GM18519 (cell line): ENCODE results near the gene SLC8A1.
A peak's percentile ranks its signal among the peaks of the same experiment; 100 is the strongest.

Experiments used
- ATAC-seq: cut with Tn5 transposase; IDR thresholded peaks from one replicate; pipeline ENCODE4 v1.9.1; 2021; ENCODE audit warnings: mild to moderate bottlenecking, moderate library complexity; ENCODE audit not compliant: unreplicated experiment, low FRiP score

SLC8A1 gene

DNA sequence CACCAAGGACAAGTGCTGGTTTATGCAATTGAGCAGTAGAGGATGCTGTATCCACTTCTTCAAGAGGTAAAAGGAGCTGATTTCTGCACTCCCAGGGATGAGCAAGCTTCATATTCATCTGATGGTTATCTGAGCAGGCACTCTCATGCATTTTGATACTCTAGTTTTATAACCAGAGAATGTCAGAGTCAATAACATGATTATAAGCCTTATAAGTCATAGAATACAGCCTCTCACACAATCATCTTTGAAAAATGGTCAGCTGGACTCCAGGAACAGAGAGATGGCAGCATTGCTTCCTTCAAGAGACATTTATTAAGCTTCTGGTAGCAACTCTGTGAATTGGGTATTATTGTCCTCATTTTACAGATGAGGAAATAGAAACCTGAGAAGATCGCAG lies 167.1 kb downstream of the SLC8A1 start:
- no peak for ATAC-seq

DNA sequence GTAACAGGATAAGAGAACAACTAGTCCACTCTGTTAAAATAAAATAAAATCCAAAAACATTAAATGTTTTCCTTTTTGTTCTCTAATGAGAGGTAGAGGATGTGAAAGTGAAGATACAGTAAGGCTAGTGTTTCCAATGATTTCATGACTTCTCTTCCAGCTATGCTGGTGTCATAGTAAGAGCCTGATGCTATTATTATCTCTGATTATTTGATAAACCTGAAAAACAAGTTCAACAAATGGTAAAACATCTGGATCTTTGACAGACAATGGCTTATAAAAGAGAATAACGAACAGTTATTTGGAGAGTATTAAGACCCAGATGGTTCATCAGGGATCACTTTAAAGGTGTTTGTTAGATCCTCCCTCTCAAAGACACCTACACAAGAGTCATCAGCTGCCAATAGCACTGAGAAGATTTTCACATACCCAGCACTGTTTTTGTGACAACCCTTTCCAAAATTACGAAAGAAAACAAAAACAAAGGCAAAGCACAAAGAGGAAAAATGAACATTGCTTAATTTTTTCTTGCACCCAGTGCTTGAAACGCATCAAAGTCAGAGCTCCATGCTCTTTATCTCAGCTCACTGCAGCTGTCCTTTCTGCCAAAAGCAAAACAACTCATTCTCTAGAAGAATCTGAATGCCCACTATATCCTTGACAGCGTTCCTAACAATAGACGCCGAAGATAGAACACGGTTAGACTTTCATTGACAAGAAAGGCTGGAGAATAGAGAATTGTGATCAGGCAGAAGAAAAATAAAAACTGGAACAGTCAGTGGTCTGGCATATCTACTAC lies 168.6 kb downstream of the SLC8A1 start:
- ATAC-seq = peak; percentile 35

DNA sequence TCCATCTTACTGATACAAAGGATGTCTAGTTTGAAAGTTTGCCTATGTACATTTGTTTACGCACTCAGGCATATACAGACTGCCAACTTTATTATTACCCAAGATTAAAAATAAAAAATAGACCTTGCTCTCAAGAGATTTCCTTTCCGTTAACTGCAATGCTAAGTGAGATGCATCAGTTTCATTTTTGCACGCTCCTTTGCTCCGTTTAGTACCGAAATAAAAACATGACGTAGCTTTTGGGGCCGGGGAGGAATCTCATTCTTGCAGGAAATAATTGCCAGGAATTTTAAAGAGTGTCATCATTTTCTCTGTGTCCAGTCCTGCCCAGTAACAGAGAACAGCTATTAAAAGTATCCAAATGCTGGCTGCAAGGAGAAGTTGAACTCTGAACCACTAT lies 169.5 kb downstream of the SLC8A1 start:
- ATAC-seq = peak; percentile 33

DNA sequence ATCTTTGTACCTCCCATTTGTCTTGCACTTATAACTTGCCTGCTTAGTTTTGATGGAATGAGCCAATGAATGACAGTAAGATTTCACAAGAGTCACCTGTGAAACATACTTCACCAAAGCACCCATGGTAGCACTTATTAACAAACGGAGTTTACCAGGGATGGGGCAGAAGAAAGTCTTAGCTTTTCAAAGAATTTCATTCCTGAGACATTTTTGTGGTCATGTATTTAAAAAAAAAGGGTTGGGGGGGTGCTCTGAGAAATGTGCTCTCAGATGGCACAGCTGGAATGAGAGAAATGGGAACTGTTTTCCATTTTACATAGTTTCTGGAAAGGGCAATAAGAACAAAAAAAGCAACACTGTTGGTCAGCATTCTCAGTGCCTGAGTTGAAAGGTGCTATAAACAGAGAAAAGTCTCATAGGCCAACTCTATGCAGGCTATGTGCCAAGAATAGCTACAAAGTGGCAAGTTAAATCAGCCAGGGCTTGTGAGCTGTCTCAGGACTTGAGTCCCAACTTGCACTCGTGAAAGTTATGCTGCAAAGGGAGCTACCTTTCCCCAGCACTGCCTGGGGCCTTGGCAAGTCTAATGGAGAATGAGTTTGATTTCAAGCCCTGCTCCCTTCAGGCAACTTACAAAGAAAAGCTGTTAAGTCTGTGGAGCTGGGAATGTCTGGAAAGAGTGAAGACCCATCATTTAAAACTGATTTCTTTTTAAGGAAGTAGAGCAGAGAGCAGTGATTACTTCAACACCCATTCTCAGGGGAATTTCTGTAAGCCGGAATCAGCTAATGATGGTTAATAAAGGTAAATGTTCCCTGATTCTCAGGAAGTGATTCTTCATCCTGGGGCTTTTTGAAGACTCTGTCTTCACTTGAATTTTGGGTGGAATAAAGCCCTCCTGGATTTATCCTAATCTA lies 170.6 kb downstream of the SLC8A1 start:
- ATAC-seq = peak; percentile 64

DNA sequence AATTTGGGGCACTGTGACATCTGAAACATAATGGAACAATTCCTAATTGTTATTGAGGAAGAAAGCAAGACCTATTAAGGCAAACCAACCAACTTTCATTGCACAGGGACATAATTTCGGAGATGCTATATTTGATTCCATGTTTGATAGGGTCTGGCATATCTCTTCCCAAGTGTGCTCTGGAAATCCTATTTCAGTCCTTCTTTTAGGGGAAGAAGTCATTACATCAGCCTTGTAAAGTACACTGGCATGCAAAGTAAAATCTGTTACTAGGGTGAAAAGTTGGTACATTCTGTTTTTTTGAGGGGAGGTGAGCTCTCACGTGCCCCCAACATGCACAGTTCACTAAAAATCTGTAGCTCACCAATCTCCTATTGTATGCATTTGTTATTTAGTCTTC lies 172.4 kb downstream of the SLC8A1 start:
- no peak for ATAC-seq

DNA sequence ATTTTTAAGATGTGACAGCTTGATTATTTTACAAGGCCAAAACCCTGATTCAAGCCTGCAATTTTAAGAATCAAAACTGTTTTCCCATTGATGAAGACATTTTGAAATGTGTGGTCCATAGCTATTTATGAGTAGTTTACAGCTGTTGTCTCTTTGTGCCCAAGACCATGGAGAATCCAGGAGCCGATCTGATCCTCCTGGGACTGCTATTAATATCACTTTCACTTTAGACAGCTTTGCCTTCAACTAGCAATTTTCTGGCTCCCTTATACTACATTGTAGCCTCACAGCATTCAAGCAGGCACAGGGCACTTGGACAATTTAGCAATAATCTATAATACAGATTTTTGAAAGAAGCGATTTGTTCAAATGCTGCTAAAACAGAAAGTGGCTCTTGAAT lies 172.9 kb downstream of the SLC8A1 start:
- ATAC-seq = no peak

DNA sequence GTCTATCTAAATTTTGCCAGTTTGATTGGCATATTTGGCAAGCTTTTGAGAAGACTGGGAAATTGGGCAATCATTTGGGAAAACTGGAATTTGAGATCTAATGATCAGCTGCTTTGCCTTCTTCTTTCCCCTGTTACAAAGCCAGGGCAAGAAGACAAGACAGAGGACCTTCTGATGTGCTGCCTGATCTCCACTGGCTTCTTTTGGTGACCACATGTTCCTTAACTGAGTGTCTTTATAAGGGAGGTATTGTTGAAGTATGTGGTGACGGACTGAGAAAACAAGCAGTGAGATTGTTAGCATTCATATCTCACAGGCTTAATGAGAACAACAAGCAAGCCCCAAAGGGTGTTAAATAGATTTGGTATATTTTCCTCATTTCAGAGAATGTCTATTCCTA lies 175.8 kb downstream of the SLC8A1 start:
- ATAC-seq = no peak

DNA sequence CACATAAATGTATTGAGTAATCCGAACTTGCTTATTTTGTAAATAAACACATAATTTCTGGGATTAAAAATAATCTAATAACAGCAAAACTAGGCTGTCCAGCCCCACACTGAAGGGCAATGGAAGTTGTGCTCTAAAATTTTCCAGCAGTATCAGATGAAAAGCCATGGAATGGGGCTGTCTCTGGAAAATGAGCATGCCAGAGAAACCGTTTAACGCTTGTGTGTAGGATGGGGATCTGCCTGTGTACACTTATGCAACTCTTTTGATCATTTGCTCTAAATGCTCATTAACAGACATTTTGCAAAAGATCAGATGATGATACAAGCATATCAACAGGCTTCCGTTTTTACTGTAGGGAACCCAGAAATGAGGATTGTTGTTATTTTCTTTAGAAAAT lies 177.6 kb downstream of the SLC8A1 start:
- ATAC-seq = no peak

DNA sequence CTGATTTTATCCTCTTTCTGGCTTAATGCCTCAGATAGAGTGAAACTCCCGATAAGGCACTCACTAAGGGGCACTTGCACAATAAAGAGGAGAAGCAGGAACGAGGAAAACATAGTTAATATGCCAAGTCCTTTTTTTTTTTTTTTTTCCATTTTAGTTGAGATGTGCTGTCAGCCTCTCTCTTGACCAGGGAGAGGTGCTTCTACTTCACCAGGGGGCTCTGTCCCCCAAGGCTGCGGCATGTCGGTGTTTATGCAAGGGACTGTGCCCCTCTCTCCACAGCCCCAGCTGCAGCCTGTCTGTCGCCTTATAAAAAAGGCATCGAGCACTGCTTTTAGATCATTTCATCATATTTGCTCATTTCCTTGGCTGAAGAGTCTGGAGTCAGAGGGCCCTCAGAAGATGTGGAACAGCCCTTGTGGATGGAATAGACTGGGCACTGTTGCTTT lies 178.1 kb downstream of the SLC8A1 start:
- no peak for ATAC-seq

DNA sequence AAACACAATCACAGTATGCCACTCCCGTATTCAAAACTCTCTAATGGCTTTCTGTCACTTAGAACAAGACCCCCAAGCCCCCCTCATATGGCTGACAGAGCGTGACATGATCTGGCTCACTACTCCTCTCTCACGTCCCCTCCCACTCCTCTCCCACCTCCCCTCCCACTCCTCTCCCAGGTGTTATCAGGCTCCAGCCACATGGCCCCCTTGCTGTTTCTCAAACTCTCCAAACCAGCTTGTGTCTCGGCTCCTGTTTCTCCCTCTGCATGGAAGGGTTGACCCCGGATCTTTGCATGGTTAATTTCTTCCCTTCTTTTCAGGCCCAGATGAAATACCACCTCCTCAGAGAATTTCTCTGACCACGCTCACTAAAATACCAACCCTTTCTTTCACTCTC lies 180.8 kb downstream of the SLC8A1 start:
- no peak for ATAC-seq

DNA sequence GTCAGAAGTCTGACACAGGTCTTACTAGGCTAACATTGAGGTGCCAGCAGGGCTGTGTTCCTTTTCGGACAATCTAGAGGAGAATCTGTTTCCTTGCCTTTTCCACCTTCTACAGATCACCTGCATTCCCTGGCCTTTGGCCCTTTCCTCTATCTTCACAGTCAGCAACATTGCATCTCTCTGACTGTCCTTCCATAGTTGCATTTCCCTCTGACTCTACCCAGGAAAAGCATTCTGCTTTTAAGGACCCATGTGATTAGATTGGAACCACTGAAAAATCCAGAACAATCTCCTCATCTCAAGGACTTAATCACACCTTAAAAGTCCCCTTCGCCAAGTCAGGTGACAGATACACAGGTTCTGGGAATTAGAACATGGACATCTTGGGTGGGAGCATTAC lies 181.5 kb downstream of the SLC8A1 start:
- no peak for ATAC-seq

DNA sequence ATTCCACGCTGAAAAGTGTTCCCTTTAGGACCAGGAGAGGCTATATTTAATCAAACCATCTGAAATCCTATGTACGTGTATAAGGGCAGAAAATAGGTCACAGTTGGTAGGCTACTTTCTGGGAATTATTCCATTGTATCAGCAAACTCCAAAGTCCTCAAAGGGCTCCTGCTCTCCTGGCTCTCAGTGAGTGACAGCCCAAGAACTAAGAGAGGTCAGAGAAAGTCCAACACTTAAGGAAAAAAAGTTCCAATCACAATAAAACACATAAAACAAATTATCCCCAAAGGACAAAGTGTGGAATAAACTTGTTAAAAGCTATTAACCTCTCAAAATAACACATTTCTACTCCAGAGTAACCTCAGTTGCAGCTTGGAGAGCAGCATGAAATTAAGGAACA lies 183.3 kb downstream of the SLC8A1 start:
- no peak for ATAC-seq

DNA sequence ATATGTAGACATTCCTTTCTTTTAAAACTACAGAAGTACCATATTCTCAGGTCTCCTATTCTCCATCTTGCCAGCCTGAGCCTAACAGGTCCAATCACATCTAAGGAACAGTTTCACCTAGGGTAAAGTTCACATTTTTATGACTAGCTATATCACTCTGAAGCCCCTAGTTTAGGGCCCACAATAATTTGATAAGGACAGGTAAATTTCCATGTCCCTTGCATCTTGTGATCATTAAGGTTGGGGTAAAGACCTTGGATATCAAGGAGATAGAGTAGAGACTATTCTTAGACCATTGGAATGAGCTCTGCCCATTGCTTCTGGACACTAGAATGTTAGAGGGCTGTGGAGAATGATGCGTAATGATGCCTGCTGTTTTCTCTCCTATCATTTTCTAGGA lies 185.7 kb downstream of the SLC8A1 start:
- ATAC-seq = no peak

DNA sequence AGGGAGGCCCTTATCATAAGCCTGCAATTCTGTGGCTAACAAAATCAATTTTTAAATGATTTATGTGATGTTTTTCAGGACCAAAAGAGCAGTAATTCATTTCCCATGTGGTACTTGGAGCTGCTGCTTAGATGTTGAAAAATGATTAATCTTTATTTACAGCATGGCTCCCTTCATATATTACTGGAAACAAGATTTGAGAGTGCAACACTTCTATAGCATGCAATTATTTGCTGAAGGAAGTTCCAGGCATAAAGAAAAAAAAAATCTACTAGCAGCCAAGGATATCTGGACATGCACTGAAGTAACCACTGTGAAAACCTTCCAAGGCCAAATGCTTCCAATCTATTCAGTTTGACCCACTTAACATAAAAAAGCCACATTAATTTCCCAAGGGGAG lies 186.3 kb downstream of the SLC8A1 start:
- no peak for ATAC-seq

DNA sequence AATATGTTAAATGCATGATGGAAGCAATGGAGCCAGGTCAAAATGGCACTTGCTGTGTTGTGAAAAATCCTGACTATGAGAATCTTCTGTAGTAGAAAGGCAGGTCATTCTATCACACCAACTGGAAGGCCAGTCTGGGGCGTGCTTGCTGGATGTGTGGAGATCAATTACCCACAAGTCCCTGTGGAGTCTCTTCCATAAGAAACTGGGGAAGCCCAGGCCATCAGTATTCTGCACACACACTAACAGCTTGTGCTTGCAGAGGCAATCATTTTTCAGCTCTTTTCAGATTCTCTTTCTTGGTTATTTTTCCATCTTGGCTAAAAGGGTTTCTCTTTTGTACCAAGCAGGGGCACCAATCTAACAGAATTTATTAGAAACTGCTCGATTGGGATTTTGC lies 190.8 kb downstream of the SLC8A1 start:
- no peak for ATAC-seq

DNA sequence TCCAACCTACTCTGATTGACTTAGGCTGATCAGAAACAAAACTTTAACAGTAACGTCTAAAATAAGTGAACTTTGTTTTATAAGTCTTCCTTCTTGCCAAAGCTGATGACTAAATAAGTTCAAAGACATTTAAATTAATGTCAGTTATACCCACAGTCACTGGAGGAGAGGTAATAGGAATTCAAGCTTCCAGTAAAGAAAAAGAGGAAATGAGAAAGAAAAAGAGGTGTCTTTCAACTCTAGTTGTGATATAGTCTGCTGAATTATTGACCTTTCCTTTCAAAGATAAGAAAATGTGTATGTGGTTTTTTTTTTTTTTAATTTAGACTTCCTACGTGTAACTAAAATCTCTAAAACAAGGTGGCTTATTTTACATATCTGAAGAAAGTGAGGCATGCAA lies 191.5 kb downstream of the SLC8A1 start:
- ATAC-seq = peak; percentile 61

DNA sequence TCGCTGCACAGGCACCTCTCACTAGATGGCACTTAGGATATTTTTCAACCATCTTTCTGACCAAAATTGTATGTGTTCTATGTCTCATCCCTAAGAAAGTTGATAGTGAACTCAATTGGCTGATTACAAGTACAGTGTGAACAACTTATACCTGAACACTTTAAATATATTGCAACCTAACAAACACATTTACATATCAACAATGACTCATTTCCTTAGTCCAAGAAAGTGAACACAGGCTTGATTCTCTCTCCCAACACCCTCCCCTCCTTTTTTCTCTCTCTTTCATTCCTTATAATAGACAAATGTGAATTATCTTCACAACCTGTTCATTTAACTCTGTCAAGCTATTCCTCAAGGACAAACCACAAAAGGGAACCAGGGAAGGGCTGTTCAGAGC lies 192.0 kb downstream of the SLC8A1 start:
- no peak for ATAC-seq

DNA sequence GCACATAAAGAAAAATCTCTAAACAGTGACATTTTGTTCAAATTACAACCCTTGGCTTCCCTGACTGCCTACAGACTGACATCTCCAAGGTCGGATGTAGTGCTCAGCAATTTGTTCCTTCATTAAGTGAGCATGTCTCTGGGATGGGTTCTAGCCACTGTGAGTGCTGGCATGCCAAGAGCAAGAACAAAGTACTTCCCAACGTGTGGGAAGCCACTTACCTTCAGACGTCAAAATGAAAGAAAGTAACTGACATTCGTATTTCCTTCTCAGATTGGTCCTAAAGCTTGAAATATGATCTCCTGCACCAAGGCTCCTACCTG lies 193.8 kb downstream of the SLC8A1 start:
- no peak for ATAC-seq

DNA sequence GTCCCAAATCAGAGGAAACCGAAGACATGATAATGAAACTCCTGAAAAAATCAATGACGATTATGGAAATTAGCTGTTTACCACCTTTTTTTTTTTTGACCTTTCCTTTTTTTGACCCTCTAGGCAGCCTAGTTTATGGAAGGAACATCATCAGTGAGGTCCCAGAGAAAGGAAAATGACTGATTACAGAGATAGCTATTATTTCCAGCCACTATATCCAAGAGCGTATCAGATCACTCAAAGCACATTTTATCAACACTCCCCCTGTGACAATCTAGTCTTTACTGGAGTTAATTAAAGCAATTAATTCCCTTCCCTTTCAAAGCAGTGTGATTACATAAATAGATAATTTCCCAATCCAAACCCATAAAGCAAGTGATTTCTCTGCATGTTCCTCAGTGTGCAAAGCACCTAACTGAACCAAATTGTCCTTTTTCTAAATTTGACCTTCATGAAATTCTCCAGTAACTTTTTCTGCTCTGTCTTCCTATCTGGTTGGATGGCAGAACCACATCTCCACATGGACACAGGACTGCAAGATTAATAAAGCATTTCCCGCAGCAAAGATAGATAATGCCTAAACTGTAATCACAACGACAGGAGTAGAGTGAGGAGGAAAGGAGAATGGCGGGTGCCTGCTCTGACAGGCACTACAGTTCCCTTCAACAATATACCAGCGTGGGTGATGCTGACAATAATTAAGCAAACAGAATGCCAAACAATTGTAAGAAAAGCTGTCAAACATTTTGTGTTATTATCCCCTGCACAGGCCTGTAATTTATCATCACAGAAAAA lies 194.4 kb downstream of the SLC8A1 start:
- ATAC-seq = no peak

DNA sequence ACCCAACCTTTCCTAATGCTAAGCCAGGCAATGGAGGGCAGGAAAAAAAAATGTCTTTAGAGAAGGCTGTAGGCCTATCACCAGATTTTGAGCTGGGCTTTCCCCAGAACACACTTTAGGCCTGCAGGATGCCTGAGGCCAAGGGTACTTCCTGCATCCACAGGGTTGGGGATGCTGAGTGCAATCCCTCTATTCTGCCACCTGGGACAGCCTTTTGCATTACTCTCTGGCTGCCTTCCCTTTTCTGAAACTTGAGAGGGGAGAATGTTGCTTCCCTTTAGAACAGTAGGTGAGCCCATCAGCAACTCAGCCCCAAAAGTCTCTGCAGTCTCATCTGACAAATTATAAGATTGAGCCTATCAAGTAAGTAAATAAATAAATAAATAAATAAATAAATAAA lies 195.2 kb downstream of the SLC8A1 start:
- no peak for ATAC-seq

DNA sequence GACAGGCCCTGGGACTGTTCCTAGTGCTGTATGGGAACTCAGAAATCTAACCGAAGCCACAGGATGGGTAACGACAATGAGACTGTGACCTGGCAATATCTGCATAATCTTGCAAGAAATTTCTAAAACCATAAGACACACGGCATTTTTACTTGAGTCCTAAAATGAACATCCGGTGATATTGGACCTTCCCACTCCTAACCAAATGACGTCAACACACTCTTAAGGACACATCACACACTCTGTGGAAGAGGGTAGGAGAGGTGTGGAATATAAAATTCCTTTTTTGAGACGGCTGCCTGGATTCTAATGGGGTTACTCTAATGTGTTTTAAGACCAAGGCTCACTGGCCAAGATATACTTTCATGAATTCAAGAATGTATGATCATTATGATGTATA lies 195.9 kb downstream of the SLC8A1 start:
- ATAC-seq = no peak
